Breast epithelium (tissue), 3 donors: ENCODE measurements around the gene METRN.

Source experiments
- CTCF ChIP-seq, 3 donors: fragments of 450-650 bp; IDR thresholded peaks; one replicate each; pipeline ENCODE4 v1.5.1; 2016 to 2017; ENCODE audit warnings: antibody characterized with exemption in 3 of 3, mild to moderate bottlenecking in 3 of 3, moderate library complexity in 3 of 3
- POLR2A ChIP-seq: fragments of 450-650 bp; IDR thresholded peaks from one replicate; pipeline ENCODE4 v1.6.1; 2016; ENCODE audit warnings: antibody characterized with exemption, mild to moderate bottlenecking, moderate library complexity
- POLR2AphosphoS5 ChIP-seq, 3 donors: sonication (generic); formaldehyde crosslinking; IDR thresholded peaks; one replicate each; pipeline ENCODE4 v1.6.1; 2017; ENCODE audit warnings: antibody characterized with exemption in 3 of 3

DNA sequence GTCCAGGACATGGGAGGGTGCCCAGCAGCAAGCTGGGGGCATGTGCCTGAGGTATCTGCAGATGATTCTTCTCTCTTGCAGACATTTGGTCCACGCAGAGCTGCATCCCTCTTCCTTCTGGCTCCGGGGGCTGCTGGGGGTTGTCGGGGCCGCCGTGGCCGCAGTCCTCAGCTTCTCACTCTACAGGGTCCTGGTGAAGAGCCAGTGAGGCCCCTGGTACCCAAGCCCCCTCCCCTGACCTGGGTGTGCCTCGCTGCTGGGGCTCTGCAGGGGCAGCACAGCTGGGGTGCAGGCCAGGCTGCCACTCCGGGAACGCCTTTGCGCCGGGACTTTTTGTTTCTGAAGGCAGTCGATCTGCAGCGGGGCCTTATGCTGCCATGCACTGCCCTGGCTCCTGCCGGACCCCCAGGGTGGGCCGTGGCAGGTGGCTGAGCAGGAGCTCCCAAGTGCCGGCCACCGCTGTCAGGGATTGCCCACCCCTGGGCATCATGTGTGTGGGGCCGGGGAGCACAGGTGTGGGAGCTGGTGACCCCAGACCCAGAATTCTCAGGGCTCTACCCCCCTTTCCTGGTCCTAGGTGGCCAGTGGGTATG lies 41.4 kb upstream of the METRN start:
- TF ChIP-seq CTCF (IDR thresholded peaks at IDR 0.05) (no peak), POLR2AphosphoS5 (IDR thresholded peaks at IDR 0.05) (no peak), POLR2A (no peak)
